GM18511 (cell line): ENCODE data around the gene DPP9.

Experiments used
- ATAC-seq: cut with Tn5 transposase; IDR thresholded peaks from one replicate; pipeline ENCODE4 v1.9.1; 2021; ENCODE audit warnings: mild to moderate bottlenecking, moderate library complexity; ENCODE audit not compliant: unreplicated experiment

Gene DPP9

DNA sequence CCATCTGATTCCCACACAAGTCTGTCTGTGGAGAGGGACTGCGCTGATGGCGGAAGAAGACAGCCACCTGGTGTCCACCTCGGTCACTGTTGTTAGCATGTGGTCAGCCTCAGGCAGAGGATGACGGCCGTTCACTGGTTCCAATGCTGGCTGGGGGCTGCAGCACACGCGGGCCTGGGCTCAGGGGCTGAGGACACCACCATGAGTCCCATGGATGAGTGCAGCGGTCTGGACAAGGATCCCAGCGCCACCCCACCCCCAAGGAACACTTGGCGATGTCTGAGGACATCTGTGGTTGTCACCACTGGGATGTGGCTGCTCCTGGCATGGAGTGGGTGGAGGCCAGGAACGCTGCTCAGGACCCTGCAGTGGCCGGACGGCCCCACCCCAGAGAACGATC, 10.9 kb downstream of the DPP9 start:
- ATAC-seq, result no peak

DNA sequence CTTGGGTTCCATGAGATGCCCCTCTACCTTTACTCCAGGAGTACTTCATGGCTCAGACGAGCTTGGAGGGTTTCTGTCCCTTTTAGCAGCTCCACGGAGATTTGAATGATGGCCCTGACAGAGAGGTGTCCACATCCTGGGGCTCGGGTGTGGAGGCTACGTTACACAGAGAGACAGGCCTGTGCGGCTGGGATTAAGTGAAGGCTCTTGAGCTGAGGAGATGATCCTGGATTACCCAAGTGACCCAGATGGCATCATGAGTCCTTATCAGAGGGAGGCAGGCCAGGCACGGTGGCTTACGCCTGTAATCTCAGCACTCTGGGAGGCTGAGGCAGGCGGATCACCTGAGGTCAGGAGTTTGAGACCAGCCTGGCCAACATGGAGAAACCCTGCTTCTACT, 12.4 kb downstream of the DPP9 start:
- ATAC-seq, result no peak

GRCh38 chr19:4710281-4710600, 13.4 kb downstream of the DPP9 start:
- ATAC-seq, result no peak

DNA sequence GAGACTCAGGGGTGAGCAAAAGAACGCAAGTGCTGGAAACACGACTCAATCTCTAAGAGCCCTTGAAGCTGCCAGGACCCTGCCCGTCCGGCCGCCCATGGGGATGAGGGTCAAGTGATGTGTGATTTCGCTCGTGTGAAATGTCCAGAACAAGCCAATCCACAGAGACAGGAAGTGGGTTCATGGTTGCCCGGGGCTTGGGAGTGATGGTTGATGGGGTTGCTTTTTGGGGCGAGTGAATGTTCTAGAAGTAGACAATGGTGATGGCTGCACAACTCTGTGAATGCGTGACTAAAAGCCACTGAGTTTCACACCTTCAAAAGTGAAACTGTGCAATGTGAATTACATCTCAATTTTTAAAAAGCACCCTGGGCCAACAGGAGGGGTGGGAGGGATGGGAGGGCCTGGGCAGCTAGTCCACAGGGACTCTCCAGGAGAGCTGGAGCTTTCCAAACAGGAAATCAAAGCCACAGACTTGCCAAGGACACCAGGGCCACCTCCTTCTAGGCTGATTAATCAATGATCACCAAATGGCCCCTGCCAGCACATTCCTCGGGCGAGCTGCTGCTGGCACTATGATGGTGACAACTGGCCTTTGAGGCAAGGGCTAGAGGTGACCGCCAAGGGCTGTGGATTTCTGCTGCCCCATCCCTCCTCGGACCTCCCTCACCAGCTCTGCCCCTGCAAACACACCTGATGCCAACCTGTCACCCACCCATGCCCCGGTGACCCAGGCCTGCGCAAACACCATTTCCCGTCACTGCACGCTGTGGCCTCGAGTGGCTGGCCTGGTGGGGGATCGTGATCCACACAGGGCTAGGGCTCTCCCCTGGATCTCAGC, 14.0 kb downstream of the DPP9 start:
- ATAC-seq, result no peak

GRCh38 chr19:4707956-4708650, 15.5 kb downstream of the DPP9 start:
- no peak for ATAC-seq

- ATAC-seq, result no peak
These were observed 16.3 kb downstream of the DPP9 start for GRCh38 chr19:4707322-4707721.

DNA sequence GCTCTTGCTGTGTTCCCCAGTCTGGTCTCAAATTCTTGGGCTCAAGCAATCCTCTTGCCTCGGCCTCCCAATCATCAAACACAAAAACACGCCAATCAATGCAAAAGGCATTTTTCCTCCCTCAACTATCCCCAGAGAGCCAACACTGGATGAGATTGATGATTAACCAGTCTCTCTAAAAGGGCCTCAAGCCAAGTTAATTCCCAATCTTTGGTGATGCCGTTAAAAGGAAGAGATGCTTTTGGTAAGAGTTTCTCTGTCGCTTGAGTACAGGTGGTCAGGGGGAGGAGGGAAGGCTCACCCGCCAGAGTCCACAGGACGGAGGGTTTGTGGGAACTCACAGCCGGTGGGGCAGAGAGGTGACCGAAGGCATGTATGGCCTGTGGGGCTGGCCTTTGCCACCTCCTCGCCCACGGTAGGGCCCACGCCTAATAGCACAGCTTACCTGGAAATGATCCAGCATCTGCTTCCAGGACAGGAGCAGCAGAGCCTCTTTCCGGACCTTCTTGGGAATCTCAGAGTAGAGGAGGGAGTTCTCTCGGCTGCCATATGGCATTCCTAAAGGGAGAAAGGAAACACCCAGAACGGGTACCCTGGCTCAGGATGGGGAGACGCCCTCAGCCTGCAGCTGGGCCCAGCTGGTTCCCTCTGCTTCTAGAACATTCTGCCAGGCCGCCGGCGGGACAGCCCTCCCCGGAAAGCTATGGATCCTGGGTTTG, 18.1 kb downstream of the DPP9 start:
- ATAC-seq, result no peak

- ATAC-seq, result no peak
These were observed 19.3 kb downstream of the DPP9 start for GRCh38 chr19:4704317-4704673.

GRCh38 chr19:4703671-4704316, 19.8 kb downstream of the DPP9 start:
- no peak for ATAC-seq

DNA sequence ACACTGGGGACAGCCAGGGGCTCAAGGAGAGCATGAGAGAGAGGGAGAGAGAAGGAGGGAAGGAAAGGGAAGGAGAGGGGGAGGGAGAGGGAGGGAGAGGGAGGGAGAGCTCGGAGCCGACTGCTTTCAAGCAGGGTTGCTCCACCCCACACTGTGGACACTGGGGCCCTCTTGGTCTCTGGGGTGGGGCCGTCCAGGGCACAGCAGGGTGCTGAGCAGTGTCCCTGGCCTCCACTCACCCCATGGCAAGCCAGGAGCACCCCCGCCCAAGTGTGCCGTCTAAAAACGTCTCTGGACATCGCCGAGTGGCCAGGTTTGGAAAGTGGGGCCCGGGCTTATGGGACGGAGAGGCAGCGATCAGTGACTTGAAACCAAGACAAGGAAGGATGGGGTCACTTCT, 20.9 kb downstream of the DPP9 start:
- no peak for ATAC-seq

DNA sequence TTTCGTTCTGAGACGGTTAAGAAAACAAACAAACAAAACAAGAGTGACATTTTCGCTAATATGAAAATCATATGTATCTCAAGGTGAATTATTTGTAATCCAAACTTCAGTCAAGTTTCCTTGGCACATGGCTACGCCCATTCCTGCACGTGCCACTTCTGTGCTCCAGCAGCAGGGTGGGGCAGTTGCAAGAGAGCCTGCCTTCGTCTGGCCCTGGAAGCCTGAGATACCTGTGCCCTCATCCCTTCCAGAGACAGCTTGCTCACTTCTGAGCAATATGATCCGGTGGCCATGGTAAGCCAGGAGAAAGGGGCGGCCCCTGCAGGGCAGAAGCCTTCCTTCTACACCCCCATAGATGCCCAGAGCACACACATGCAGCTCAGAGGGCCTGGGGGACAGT, 22.1 kb downstream of the DPP9 start:
- no peak for ATAC-seq

GRCh38 chr19:4700693-4700970, 23.0 kb downstream of the DPP9 start:
- no peak for ATAC-seq

DNA sequence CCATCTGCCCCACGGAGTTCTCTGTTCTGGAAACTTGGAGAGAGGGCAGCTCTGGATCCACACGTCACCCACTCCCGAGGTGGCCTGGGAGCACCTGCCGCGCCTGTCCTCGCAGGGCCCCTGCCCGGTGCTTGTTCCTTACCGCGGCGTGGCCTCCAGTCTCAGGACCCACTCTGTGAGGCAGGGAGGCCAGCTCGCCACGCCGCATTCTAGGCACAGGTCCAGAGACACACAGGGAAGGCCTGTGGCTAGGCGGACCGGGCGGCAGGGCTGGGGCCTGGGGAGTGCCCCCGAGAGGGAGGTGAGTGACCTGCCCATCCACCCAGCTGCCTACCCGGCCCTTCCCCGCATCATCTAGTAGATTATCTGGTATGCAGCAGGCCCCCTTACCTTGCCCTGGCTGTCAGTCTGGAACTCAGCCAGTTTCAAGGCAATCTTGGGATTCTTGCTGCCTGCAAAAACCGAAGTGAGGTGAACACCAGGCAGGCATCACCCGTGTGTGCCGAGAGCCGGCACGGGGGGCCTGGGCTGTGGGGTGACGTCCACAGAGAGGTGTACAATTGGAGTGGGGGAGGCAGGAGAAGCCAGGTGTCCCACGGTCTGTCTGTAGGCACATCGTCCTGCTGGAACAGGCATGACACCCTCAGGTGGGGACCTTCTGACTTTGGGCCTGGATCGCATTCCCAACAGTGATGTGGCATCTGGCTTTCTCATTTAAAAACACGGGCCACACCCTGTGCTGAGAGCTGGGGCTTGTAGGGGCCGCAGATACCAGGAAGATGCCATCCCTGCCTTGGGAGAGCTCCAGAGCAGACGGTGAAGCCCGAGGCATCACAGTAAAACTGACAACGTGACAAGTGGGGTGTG, 23.6 kb downstream of the DPP9 start:
- no peak for ATAC-seq

DNA sequence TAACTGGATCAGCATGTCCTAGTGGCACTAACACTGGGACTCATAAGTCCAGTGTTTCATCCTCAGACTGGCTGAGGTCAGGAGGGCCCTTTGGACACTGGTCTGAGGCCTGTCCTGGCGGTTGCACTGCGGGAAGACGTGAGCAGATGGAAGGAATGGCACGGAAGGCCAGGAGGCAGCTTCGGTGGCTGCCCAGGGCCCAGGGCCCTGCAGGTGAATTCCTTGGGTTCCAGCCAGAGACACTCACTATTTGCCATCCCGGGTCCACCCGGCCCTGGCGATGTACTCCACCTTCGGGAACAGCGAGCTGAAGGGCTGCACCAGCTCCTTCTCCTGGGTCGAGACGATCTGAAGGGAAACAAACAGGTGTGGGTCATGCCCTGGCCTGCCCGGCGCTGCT, 26.3 kb downstream of the DPP9 start:
- no peak for ATAC-seq

DNA sequence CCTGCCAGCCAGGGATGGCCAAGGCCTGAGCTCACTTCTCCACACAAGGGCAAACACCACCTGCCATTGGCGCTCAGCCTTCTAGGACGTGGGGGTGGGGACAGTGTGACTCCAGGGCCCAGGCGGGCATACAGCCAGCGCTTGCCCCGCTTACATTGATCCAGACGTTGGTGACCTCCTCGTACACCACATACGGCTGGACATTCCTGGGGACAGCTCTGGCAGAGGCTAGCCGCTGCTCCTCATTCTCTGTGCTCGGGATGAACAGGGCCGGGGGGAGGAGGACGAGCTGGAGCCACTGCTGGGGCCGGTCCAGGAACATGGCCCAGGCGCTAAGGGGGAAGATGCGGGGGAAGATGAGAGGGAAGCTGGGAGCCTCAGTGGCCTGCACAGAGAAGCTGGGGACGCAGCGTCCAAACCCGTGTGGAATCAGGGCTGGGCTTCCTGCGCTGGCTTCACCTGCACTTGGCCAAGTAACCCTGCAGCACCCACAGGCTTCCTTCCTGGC, 28.4 kb downstream of the DPP9 start:
- ATAC-seq, result no peak

DNA sequence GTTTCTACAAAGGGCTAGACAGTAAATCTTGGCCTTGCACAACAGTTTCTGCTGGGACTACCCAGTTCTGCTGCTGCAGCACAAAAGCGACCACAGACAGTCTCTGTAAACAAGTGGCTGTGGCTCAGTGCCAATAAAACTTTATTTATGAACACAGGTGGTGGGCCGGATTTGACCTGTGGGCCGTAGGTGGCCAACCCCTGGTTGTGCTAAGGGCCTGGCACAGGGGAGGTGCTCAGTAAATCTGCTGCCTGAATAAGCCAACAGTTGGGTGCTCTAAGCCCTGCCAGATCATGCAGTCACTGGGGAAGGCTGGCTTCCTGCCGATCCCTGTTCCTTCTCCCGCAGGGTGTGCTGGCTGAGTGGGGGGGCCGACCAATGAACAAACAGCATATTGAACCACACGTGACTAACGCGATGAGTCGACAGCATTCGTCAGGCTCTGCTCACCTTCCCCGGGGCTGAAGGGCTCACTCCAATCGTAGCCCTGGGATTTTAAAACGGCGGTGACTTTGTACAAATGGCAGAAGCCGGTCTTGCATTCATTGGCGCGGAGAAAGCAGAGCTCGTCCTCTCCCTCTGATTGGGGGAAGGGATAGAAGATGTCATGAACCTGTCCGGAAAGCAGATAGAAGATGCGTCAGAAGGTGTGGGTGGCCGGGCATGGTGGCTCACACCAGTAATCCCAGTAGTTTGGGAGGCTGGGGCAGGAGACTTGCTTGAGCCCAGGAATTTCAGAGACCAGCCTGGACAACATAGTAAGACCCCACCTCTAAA, 29.2 kb downstream of the DPP9 start:
- no peak for ATAC-seq

GRCh38 chr19:4693471-4694121, 30.0 kb downstream of the DPP9 start:
- no peak for ATAC-seq

GRCh38 chr19:4693078-4693350, 30.6 kb downstream of the DPP9 start:
- ATAC-seq, result no peak

DNA sequence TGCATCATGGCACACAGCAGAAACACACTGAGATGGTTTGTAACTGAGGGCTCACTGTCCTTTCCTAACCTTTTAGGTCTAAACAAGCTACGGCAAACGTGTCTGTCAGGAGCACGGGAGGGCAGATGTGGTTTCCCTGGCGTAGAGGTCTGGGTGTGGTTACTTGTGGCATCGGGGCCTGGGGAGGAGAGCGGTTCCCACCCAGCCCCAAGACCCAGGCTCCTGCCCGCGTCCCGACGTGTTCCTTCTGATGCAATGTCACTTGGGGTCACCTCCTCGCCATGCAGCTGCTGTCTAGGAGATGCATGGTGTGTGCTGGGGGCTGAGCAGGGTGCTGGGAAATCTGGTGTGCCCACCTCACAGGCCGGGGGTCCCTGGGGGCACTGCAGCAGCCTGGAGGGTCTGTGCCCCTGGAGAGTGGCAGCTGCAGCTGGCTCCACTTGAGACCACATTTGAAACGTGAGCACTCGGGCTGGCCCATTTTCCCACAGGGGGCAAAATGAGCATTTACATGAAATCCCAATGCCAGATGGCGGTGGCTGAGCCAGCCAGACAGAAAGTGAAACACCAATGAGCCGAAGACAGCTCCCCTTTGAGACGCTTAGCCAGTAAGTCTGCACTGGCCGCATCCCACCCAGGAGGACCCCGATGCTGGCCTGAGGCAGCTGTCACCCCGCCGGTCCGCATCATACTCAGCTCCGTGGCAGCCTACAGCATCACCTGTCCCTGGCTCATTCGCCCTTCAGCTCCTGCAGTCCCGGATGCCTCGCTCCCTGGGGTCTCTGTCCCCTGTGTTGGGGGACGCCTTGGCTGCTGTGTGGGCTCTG, 31.2 kb downstream of the DPP9 start:
- no peak for ATAC-seq
